HG02885 (cell line): ENCODE data around the gene MRLN.
A peak's percentile ranks its signal among the peaks of the same experiment; 100 is the strongest.

Source experiments
- ATAC-seq: cut with Tn5 transposase; IDR thresholded peaks from one replicate; pipeline ENCODE4 v1.9.1; 2021; ENCODE audit warnings: mild to moderate bottlenecking; ENCODE audit not compliant: unreplicated experiment, poor library complexity

The MRLN gene

GRCh38 chr10:59709395-59710125 lies 43.7 kb downstream of the MRLN start, which contains the start of gene SLC16A9:
TSS of gene SLC16A9 (minus strand) at chr10:59709850. CDS start at chr10:59684291, 25,559 bp downstream.
- peak; percentile 90 for ATAC-seq

- ATAC-seq: peak; percentile 42
Observed at GRCh38 chr10:59708816-59709394, 44.4 kb downstream of the MRLN start.

GRCh38 chr10:59706851-59707797 lies 46.1 kb downstream of the MRLN start:
- no peak for ATAC-seq

GRCh38 chr10:59705931-59706330 lies 47.3 kb downstream of the MRLN start:
- ATAC-seq: no peak

GRCh38 chr10:59704630-59705029 lies 48.6 kb downstream of the MRLN start:
- no peak for ATAC-seq

- no peak for ATAC-seq
Observed at GRCh38 chr10:59702347-59702746, 50.9 kb downstream of the MRLN start.

GRCh38 chr10:59700709-59701108 lies 52.5 kb downstream of the MRLN start:
- peak; percentile 52 for ATAC-seq

- ATAC-seq: no peak
Observed at GRCh38 chr10:59698326-59698725, 54.9 kb downstream of the MRLN start.

GRCh38 chr10:59695637-59696036 lies 57.6 kb downstream of the MRLN start:
- no peak for ATAC-seq

GRCh38 chr10:59694936-59695335 lies 58.3 kb downstream of the MRLN start:
- no peak for ATAC-seq

- ATAC-seq: no peak
Observed at GRCh38 chr10:59692113-59692512, 61.1 kb downstream of the MRLN start.

GRCh38 chr10:59688921-59689351 lies 64.3 kb downstream of the MRLN start:
- no peak for ATAC-seq

- ATAC-seq: peak; percentile 67
Observed at GRCh38 chr10:59687657-59688056, 65.6 kb downstream of the MRLN start.
